Ovary (tissue), 3 donors: ENCODE data around the gene ATG5.

Source experiments
- CTCF ChIP-seq, 3 donors: fragments of 450-650 bp in 2 of 3; fragments of 200-600 bp in 1 of 3; IDR thresholded peaks; one replicate each; pipeline versions ENCODE4 v1.5.1 to v1.8.0; 2016 to 2022; ENCODE audit warnings: antibody characterized with exemption in 3 of 3, mild to moderate bottlenecking in 1 of 3
- EP300 ChIP-seq: sonication (generic); formaldehyde crosslinking; IDR thresholded peaks from one replicate; pipeline ENCODE4 v1.6.1; 2017; ENCODE audit warnings: antibody characterized with exemption
- POLR2A ChIP-seq: fragments of 450-650 bp; IDR thresholded peaks from one replicate; pipeline ENCODE4 v1.6.1; 2017; ENCODE audit warnings: antibody characterized with exemption, mild to moderate bottlenecking, moderate library complexity
- donor health status: DM: no; HTN: no; CAD: no.

- TF ChIP-seq CTCF (IDR thresholded peaks at IDR 0.05) (no peak), POLR2A (no peak), EP300 (no peak)
Measured at GRCh38 chr6:106161311-106161874, 164.2 kb downstream of the ATG5 start.
